Stimulated activated CD4-positive, alpha-beta T cell treated with anti-CD3 and anti-CD28 coated beads, Interleukin-1b, Interleukin-23, amount 100 ng/mL, for 48 hours (primary cell): ENCODE measurements around the gene ADAMTS17.

Experiments
- DNase-seq: peaks from one replicate; pipeline ENCODE4 v3.0.0-alpha.2; 2020

Gene ADAMTS17

GRCh38 chr15:99923711-99924110 is 418.1 kb downstream of the ADAMTS17 start:
- DNase-seq, result no peak
